HepG2 (cell line): ENCODE data around the gene ERBB4.

Experiments
- CTCF ChIP-seq: sonication (generic); formaldehyde crosslinking; IDR thresholded peaks from 2 replicates; pipeline ENCODE4 v1.5.0; 2020; ENCODE audit warnings: mild to moderate bottlenecking, missing genetic modification reagents, moderate library complexity
- ERF ChIP-seq: IDR thresholded peaks from 2 replicates; pipeline ENCODE4 v1.6.1; 2018; ENCODE audit warnings: missing biosample characterization, missing genetic modification reagents
- EZH2 ChIP-seq: conservative IDR thresholded peaks from 2 replicates; pipeline ENCODE4 v1.6.1; 2012; ENCODE audit warnings: mild to moderate bottlenecking, low read depth, low read length, moderate library complexity
- FOXA1 ChIP-seq, 2 experiments: fragments of 450-650 bp in 1 of 2; sonication (generic) in 1 of 2; formaldehyde crosslinking in 1 of 2; IDR thresholded peaks; 2 replicates each; pipeline versions ENCODE4 v1.4.0 to v1.6.1; 2016 to 2020; ENCODE audit warnings: missing genetic modification reagents in 1 of 2
- NPAS2 ChIP-seq: sonication (generic); formaldehyde crosslinking; IDR thresholded peaks from 2 replicates; pipeline ENCODE4 v1.8.0; 2022; ENCODE audit warnings: mild to moderate bottlenecking, missing genetic modification reagents, borderline replicate concordance
- POLR2A ChIP-seq, 2 experiments: IDR thresholded peaks; 2 replicates each; pipeline ENCODE4 v1.6.1; 2011; ENCODE audit warnings: low read depth in 2 of 2, low read length in 2 of 2, mild to moderate bottlenecking in 1 of 2, moderate library complexity in 1 of 2; ENCODE audit not compliant: insufficient read depth in 1 of 2

- TF ChIP-seq FOXA1 (IDR thresholded peaks at IDR 0.05) (no peak), FOXA1 (CRISPR knock-in tag; IDR thresholded peaks at IDR 0.05) (no peak), POLR2A (IDR thresholded peaks at IDR 0.05; ENCODE audit: insufficient read depth in 1 of 2, low read depth in 2 of 2, low read length in 2 of 2) (no peak), NPAS2 (CRISPR knock-in tag) (no peak), ERF (CRISPR knock-in tag) (no peak), EZH2 (no peak), CTCF (no peak)
Observed at GRCh38 chr2:211942153-211942552, 596.4 kb downstream of the ERBB4 start.
